H1 (cell line): ENCODE measurements around the gene TNS3. TPM values are rescaled to one million over a fixed set of nuclear protein-coding genes. Genes with fewer than 3 reads are reported as not detected.

Source experiments
- CHD2 ChIP-seq: IDR thresholded peaks from 2 replicates; pipeline ENCODE4 v1.6.1; 2012; ENCODE audit warnings: low read length, improper control_type of control experiment
- CHD7 ChIP-seq: fragments of 300-600 bp; sonication (generic); IDR thresholded peaks from 2 replicates; pipeline ENCODE4 v1.7.1; 2012; ENCODE audit warnings: low read length, moderate library complexity, mild to moderate bottlenecking, inconsistent platforms; ENCODE audit not compliant: insufficient replicate concordance
- HDAC6 ChIP-seq: IDR thresholded peaks from one replicate; pipeline ENCODE4 v1.7.1; 2012; ENCODE audit warnings: low read depth, mild to moderate bottlenecking, inconsistent platforms, low read length, moderate library complexity
- POU5F1 ChIP-seq: IDR thresholded peaks from 2 replicates; pipeline ENCODE4 v1.6.1; 2011; ENCODE audit warnings: low read depth, mild to moderate bottlenecking, low read length, moderate library complexity
- RAD21 ChIP-seq, 2 experiments: IDR thresholded peaks in 1 of 2; conservative IDR thresholded peaks in 1 of 2; 2 replicates each; pipeline ENCODE4 v1.6.1; 2011; ENCODE audit warnings: low read depth in 2 of 2, low read length in 2 of 2, improper control_type of control experiment in 1 of 2, inconsistent platforms in 1 of 2, mild to moderate bottlenecking in 1 of 2, moderate library complexity in 1 of 2
- RXRA ChIP-seq: IDR thresholded peaks from 2 replicates; pipeline ENCODE4 v1.6.1; 2011; ENCODE audit warnings: low read depth, mild to moderate bottlenecking, low read length, moderate library complexity; ENCODE audit not compliant: insufficient read depth
- polyA plus RNA-seq, 7 experiments: library from polyadenylated mRNA; depleted of rRNA in 3 of 7; stranded (reverse) in 5 of 7; unstranded in 2 of 7; fragments of >200 nt in 5 of 7; fragments of 200-250 nt in 2 of 7; gene quantifications; 1 replicate in 5 of 7; 2 replicates in 1 of 7; 4 replicates in 1 of 7; pipeline versions ENCODE4 v1.2.1 to v1.2.3, GENCODE V29; 2011 to 2013; ENCODE audit warnings: missing spikeins in 2 of 7, mixed read lengths in 2 of 7
- total RNA-seq: library from RNA; stranded (reverse); fragmentation: NEBNext Ultra II Directional; extraction: Animal tissue kit (Norgen Biotek cat#: 25700); gene quantifications from 2 replicates; pipeline ENCODE4 v1.2.1, GENCODE V29; 2021

TNS3 gene
- total and polyA plus RNA-seq, 2 of the 8 experiments (the other 6 are each of a cell fraction or from before 2014, with no cell fraction given): 11.9 to 24.2 TPM

GRCh38 chr7:47447621-47448349, 134.1 kb downstream of the TNS3 start (continued):
- TF ChIP-seq HDAC6 (no peak), CHD7 (no peak), RAD21 (IDR thresholded peaks at IDR 0.05 in 1 of 2, conservative IDR thresholded peaks at IDR 0.05 in 1 of 2; ENCODE audit: low read depth in 2 of 2, low read length in 2 of 2) (no peak), POU5F1 (no peak), CHD2 (no peak), RXRA (no peak)
